Stimulated activated CD4-positive, alpha-beta T cell treated with anti-CD3 and anti-CD28 coated beads, Interleukin-2, amount 100 ng/mL, for 4 hours (primary cell): ENCODE measurements around the gene HOXB7.

Source experiments
- DNase-seq: peaks from one replicate; pipeline ENCODE4 v3.0.0-alpha.2; 2020; ENCODE audit warnings: low read depth

The HOXB7 gene

GRCh38 chr17:48565925-48566710 is 44.7 kb downstream of the HOXB7 start:
- no peak for DNase-seq

GRCh38 chr17:48565022-48565554 is 45.7 kb downstream of the HOXB7 start:
- no peak for DNase-seq

GRCh38 chr17:48564188-48565021 is 46.4 kb downstream of the HOXB7 start:
- DNase-seq = no peak

GRCh38 chr17:48563867-48564187 is 47.0 kb downstream of the HOXB7 start:
- no peak for DNase-seq

GRCh38 chr17:48563385-48563838 is 47.4 kb downstream of the HOXB7 start:
- DNase-seq = no peak

GRCh38 chr17:48562934-48563333 is 47.9 kb downstream of the HOXB7 start:
- no peak for DNase-seq

GRCh38 chr17:48561884-48562810 is 48.7 kb downstream of the HOXB7 start:
- no peak for DNase-seq

- DNase-seq = no peak
Observed at GRCh38 chr17:48559840-48560817, 50.7 kb downstream of the HOXB7 start.

- no peak for DNase-seq
Observed at GRCh38 chr17:48559122-48559839, 51.5 kb downstream of the HOXB7 start.

GRCh38 chr17:48558831-48559121 is 52.0 kb downstream of the HOXB7 start:
- no peak for DNase-seq

- DNase-seq = no peak
Observed at GRCh38 chr17:48558057-48558830, 52.6 kb downstream of the HOXB7 start.
